Erythroblast (primary cell): ENCODE results near the gene AGBL4.

Source experiments
- DNase-seq, 2 experiments: peaks; one replicate each; lab custom pipeline; 2025; lab: John Stamatoyannopoulos, UW
- GATA1 ChIP-seq: IDR thresholded peaks from 2 replicates; pipeline ENCODE4 v1.6.1; 2011; ENCODE audit warnings: low read depth, mild to moderate bottlenecking, control low read depth, low read length, moderate library complexity
- POLR2A ChIP-seq: IDR thresholded peaks from 2 replicates; pipeline ENCODE4 v1.6.1; 2011; ENCODE audit warnings: mild to moderate bottlenecking, low read length

AGBL4 gene

GRCh38 chr1:48730164-48730910, 1293.4 kb downstream of the AGBL4 start:
- no peak for TF ChIP-seq POLR2A
- no peak for TF ChIP-seq GATA1
- DNase-seq, result no peak

GRCh38 chr1:48728584-48728983, 1295.2 kb downstream of the AGBL4 start:
- no peak for DNase-seq
- TF ChIP-seq POLR2A (no peak), GATA1 (no peak)

GRCh38 chr1:48726557-48727215, 1297.1 kb downstream of the AGBL4 start:
- no peak for DNase-seq
- TF ChIP-seq GATA1, result no peak
- TF ChIP-seq POLR2A, result no peak

GRCh38 chr1:48726139-48726538, 1297.6 kb downstream of the AGBL4 start:
- no peak for TF ChIP-seq POLR2A
- no peak for TF ChIP-seq GATA1
- DNase-seq, result no peak

- no peak for DNase-seq
- TF ChIP-seq POLR2A, result no peak
- no peak for TF ChIP-seq GATA1
These were observed 1298.3 kb downstream of the AGBL4 start for GRCh38 chr1:48725341-48726046.

GRCh38 chr1:48720929-48721328, 1302.8 kb downstream of the AGBL4 start:
- DNase-seq, result no peak
- TF ChIP-seq POLR2A (no peak), GATA1 (no peak)

GRCh38 chr1:48718705-48719104, 1305.0 kb downstream of the AGBL4 start:
- TF ChIP-seq GATA1 (no peak), POLR2A (no peak)
- DNase-seq, result no peak

- no peak for DNase-seq
- no peak for TF ChIP-seq GATA1
- no peak for TF ChIP-seq POLR2A
These were observed 1305.6 kb downstream of the AGBL4 start for GRCh38 chr1:48718116-48718630.

GRCh38 chr1:48717082-48717481, 1306.7 kb downstream of the AGBL4 start:
- TF ChIP-seq POLR2A (no peak), GATA1 (no peak)
- DNase-seq, result no peak

- TF ChIP-seq GATA1, result no peak
- DNase-seq, result no peak
These were observed 1307.8 kb downstream of the AGBL4 start for GRCh38 chr1:48715921-48716320.

GRCh38 chr1:48710915-48711314, 1312.8 kb downstream of the AGBL4 start:
- TF ChIP-seq GATA1 (no peak), POLR2A (no peak)
- DNase-seq, result no peak

- no peak for DNase-seq
- no peak for TF ChIP-seq GATA1
- TF ChIP-seq POLR2A, result no peak
These were observed 1313.4 kb downstream of the AGBL4 start for GRCh38 chr1:48710318-48710717.

GRCh38 chr1:48704736-48705135, 1319.0 kb downstream of the AGBL4 start:
- no peak for DNase-seq
- no peak for TF ChIP-seq POLR2A
- TF ChIP-seq GATA1, result no peak

- no peak for TF ChIP-seq POLR2A
- no peak for TF ChIP-seq GATA1
- no peak for DNase-seq
These were observed 1322.3 kb downstream of the AGBL4 start for GRCh38 chr1:48701445-48701844.
